H9 (cell line): ENCODE data around the gene KCTD2. TPM values are rescaled to one million over a fixed set of nuclear protein-coding genes. Genes with fewer than 3 reads are reported as not detected.

Experiments
- DNase-seq: peaks from one replicate; pipeline ENCODE4 v3.0.0-alpha.2; 2017
- H2AFZ ChIP-seq: one replicate; pipeline ENCODE4 v1.6.1; 2013; ENCODE audit warnings: mild to moderate bottlenecking, low read length, control low read depth, moderate library complexity
- H2AK5ac ChIP-seq: 2 replicates; pipeline ENCODE4 v1.6.1; 2013; ENCODE audit warnings: low read length, control low read depth, mixed read lengths; ENCODE audit not compliant: insufficient read length
- H2BK120ac ChIP-seq: one replicate; pipeline ENCODE4 v1.6.1; 2013; ENCODE audit warnings: low read depth, mild to moderate bottlenecking, low read length, control low read depth, inconsistent platforms; ENCODE audit not compliant: poor library complexity, severe bottlenecking
- H2BK12ac ChIP-seq: 2 replicates; pipeline ENCODE4 v1.6.1; 2013; ENCODE audit warnings: low read length, control low read depth, mixed read lengths, low read depth; ENCODE audit not compliant: insufficient read length
- H2BK15ac ChIP-seq: 2 replicates; pipeline ENCODE4 v1.6.1; 2013; ENCODE audit warnings: low read depth, low read length, control low read depth
- H2BK20ac ChIP-seq: one replicate; pipeline ENCODE4 v1.6.1; 2013; ENCODE audit warnings: low read depth, mild to moderate bottlenecking, low read length, control low read depth, inconsistent platforms; ENCODE audit not compliant: poor library complexity, severe bottlenecking
- H2BK5ac ChIP-seq: 2 replicates; pipeline ENCODE4 v1.6.1; 2013; ENCODE audit warnings: low read length, control low read depth, mixed read lengths; ENCODE audit not compliant: insufficient read length
- H3K14ac ChIP-seq: 2 replicates; pipeline ENCODE4 v1.6.1; 2013; ENCODE audit warnings: low read length, control low read depth; ENCODE audit not compliant: insufficient read depth
- H3K18ac ChIP-seq: 2 replicates; pipeline ENCODE4 v1.6.1; 2013; ENCODE audit warnings: low read depth, mild to moderate bottlenecking, mixed read lengths, low read length, control low read depth; ENCODE audit not compliant: insufficient read length
- H3K23ac ChIP-seq: 2 replicates; pipeline ENCODE4 v1.6.1; 2013; ENCODE audit warnings: low read length, control low read depth, mixed read lengths, low read depth; ENCODE audit not compliant: insufficient read length
- H3K23me2 ChIP-seq: 2 replicates; pipeline ENCODE4 v1.6.1; 2013; ENCODE audit warnings: low read depth, mild to moderate bottlenecking, mixed read lengths, low read length, control low read depth; ENCODE audit not compliant: insufficient read length, poor library complexity, severe bottlenecking
- H3K27ac ChIP-seq: 2 replicates; pipeline ENCODE4 v1.5.1; 2013; ENCODE audit warnings: low read length, control low read depth, mixed read lengths, low read depth; ENCODE audit not compliant: insufficient read length
- H3K27me3 ChIP-seq: 2 replicates; pipeline ENCODE4 v1.6.1; 2013; ENCODE audit warnings: low read length, control low read depth, inconsistent platforms; ENCODE audit not compliant: insufficient read depth
- H3K4ac ChIP-seq: 2 replicates; pipeline ENCODE4 v1.6.1; 2013; ENCODE audit warnings: low read depth, mild to moderate bottlenecking, control low read depth, inconsistent platforms, low read length, moderate library complexity
- H3K4me1 ChIP-seq: 2 replicates; pipeline ENCODE4 v1.6.1; 2013; ENCODE audit warnings: low read length, control low read depth, inconsistent platforms; ENCODE audit not compliant: insufficient read depth
- H3K4me2 ChIP-seq: 2 replicates; pipeline ENCODE4 v1.6.1; 2013; ENCODE audit warnings: low read length, control low read depth, mixed read lengths; ENCODE audit not compliant: insufficient read length, insufficient read depth
- H3K56ac ChIP-seq: 2 replicates; pipeline ENCODE4 v1.6.1; 2013; ENCODE audit warnings: low read depth, mild to moderate bottlenecking, mixed read lengths, low read length, control low read depth; ENCODE audit not compliant: insufficient read length
- H3K79me1 ChIP-seq: 2 replicates; pipeline ENCODE4 v1.6.1; 2013; ENCODE audit warnings: low read depth, mild to moderate bottlenecking, moderate library complexity, low read length, control low read depth, inconsistent platforms; ENCODE audit not compliant: insufficient read depth, poor library complexity, severe bottlenecking
- H3K79me2 ChIP-seq: 2 replicates; pipeline ENCODE4 v1.6.1; 2013; ENCODE audit warnings: low read length, control low read depth, inconsistent platforms; ENCODE audit not compliant: insufficient read depth
- H3K9ac ChIP-seq: 2 replicates; pipeline ENCODE4 v1.6.1; 2013; ENCODE audit warnings: low read length, control low read depth, mixed read lengths; ENCODE audit not compliant: insufficient read length; ENCODE audit errors: extremely low read depth
- H3K9me3 ChIP-seq: one replicate; pipeline ENCODE4 v1.6.1; 2013; ENCODE audit warnings: low read depth, low read length, inconsistent platforms; ENCODE audit not compliant: control insufficient read depth
- H3T11ph ChIP-seq: one replicate; pipeline ENCODE4 v1.6.1; 2013; ENCODE audit warnings: mild to moderate bottlenecking, low read length, control low read depth, inconsistent platforms
- H4K20me1 ChIP-seq: one replicate; pipeline ENCODE4 v1.6.1; 2013; ENCODE audit not compliant: control insufficient read depth, insufficient read length, insufficient read depth
- H4K5ac ChIP-seq: 2 replicates; pipeline ENCODE4 v1.6.1; 2013; ENCODE audit warnings: low read depth, mild to moderate bottlenecking, mixed read lengths, low read length, control low read depth; ENCODE audit not compliant: insufficient read length
- H4K8ac ChIP-seq: replicated peaks from 2 replicates; pipeline ENCODE4 v1.6.1; 2013; ENCODE audit warnings: low read length, control low read depth, mixed read lengths, low read depth; ENCODE audit not compliant: insufficient read length
- H4K91ac ChIP-seq: 2 replicates; pipeline ENCODE4 v1.6.1; 2013; ENCODE audit warnings: low read depth, mild to moderate bottlenecking, moderate library complexity, mixed read lengths, low read length, control low read depth; ENCODE audit not compliant: insufficient read length
- H3K27ac Mint-ChIP-seq, 3 experiments: 2 replicates in 2 of 3; 3 replicates in 1 of 3; pipeline ENCODE4 v1.8.0; 2020 to 2021; ENCODE audit warnings: mixed read lengths in 3 of 3, mild to moderate bottlenecking in 1 of 3, moderate library complexity in 1 of 3
- H3K27me3 Mint-ChIP-seq: 2 replicates; pipeline ENCODE4 v1.8.0; 2021; ENCODE audit warnings: low read depth, mild to moderate bottlenecking, moderate library complexity, mixed read lengths
- H3K36me3 Mint-ChIP-seq, 3 experiments: 2 replicates in 2 of 3; 3 replicates in 1 of 3; pipeline ENCODE4 v1.8.0; 2020 to 2021; ENCODE audit warnings: low read depth in 3 of 3, mixed read lengths in 3 of 3; ENCODE audit not compliant: insufficient read depth in 1 of 3
- H3K4me1 Mint-ChIP-seq, 2 experiments: 2 replicates each; pipeline ENCODE4 v1.8.0; 2020; ENCODE audit warnings: mixed read lengths in 2 of 2
- H3K4me3 Mint-ChIP-seq, 2 experiments: 2 replicates in 1 of 2; 3 replicates in 1 of 2; pipeline ENCODE4 v1.8.0; 2020 to 2021; ENCODE audit warnings: mild to moderate bottlenecking in 2 of 2, mixed read lengths in 2 of 2, moderate library complexity in 1 of 2
- H3K9me3 Mint-ChIP-seq, 2 experiments: 2 replicates in 1 of 2; 3 replicates in 1 of 2; pipeline ENCODE4 v1.8.0; 2020; ENCODE audit warnings: mild to moderate bottlenecking in 2 of 2, mixed read lengths in 2 of 2, moderate library complexity in 1 of 2
- WGBS: extraction: QIAGEN DNeasy Blood & Tissue Kit; methylation state at CpG from one replicate; pipeline ENCODE4 v1.1.7; 2013; ENCODE audit warnings: missing lambda C conversion rate, low lambda C conversion rate, mixed read lengths; ENCODE audit not compliant: insufficient read length; ENCODE audit errors: extremely low coverage; 5-methylcytosine and 5-hydroxymethylcytosine counted together
- total RNA-seq: library from RNA; stranded (reverse); gene quantifications from 2 replicates; pipeline ENCODE4 v1.2.1, GENCODE V29; 2021
- TF ChIP-seq, protein P1 (sequence below): fragments of 200-600 bp; sonication (generic); conservative IDR thresholded peaks from 3 replicates; pipeline ENCODE4 v1.8.0; 2021; ENCODE audit warnings: antibody characterized with exemption, mild to moderate bottlenecking

Gene KCTD2
- total RNA-seq, 1 experiment from 2014 or later: 40.1 TPM

DNA sequence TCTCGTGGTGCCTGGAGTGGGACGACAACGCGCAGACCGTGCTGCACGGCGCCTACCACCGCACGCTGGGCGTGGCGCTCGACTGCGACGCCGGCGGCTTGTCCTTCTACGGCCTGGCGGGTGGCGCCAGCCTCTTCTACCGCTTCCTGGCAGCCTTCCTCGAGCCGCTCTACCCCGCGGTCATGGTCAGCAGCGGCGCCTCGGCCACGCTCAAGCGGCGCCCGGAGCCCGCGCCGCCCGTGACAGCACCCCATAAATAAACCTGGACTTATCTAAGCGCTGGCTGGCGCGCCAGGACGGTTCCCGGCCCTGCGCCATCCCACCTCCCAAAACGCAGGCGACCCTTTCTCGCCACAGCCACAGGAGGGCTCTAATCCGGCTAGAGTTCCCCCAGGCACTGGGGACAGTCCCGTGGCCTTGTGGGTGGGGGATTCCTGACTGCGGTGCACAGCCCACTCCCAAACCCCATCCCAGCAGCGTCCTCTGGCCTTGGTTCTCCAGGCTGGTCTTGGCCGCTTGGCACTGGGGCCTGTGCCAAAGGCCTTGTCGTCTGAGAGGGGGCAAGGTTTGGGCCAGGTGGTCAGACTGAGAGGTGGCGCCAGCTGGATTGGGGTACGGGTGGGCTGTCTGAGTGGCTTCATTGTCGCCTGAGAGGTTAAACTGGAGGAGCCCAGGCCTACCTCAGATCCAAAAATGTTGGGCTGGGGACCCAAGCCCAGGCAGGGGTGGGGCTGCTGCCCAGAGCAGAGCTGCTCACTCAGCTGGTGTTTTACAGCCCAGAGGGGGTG lies 30.7 kb downstream of the KCTD2 start:
- no peak overlapping the region for H4K5ac ChIP-seq
- H3K23ac ChIP-seq: no peak overlapping the region
- H2AK5ac ChIP-seq: no peak overlapping the region
- no peaks in the 10 kb centered on the region for H3K23me2 ChIP-seq
- H2BK12ac ChIP-seq: no peak overlapping the region
- H2BK15ac ChIP-seq: no peak overlapping the region
- no peak overlapping the region for H3K18ac ChIP-seq
- no peak overlapping the region for H3K56ac ChIP-seq
- no peak overlapping the region for H2BK120ac ChIP-seq
- H3K27me3 ChIP-seq: no peaks in the 10 kb centered on the region
- no peak overlapping the region for H3T11ph ChIP-seq
- H3K79me1 ChIP-seq: no peaks in the 10 kb centered on the region
- H2AFZ ChIP-seq: no peak overlapping the region
- H3K4me3 Mint-ChIP-seq: no peak overlapping the region
- H2BK5ac ChIP-seq: no peak overlapping the region
- TF ChIP-seq, protein P1, sequence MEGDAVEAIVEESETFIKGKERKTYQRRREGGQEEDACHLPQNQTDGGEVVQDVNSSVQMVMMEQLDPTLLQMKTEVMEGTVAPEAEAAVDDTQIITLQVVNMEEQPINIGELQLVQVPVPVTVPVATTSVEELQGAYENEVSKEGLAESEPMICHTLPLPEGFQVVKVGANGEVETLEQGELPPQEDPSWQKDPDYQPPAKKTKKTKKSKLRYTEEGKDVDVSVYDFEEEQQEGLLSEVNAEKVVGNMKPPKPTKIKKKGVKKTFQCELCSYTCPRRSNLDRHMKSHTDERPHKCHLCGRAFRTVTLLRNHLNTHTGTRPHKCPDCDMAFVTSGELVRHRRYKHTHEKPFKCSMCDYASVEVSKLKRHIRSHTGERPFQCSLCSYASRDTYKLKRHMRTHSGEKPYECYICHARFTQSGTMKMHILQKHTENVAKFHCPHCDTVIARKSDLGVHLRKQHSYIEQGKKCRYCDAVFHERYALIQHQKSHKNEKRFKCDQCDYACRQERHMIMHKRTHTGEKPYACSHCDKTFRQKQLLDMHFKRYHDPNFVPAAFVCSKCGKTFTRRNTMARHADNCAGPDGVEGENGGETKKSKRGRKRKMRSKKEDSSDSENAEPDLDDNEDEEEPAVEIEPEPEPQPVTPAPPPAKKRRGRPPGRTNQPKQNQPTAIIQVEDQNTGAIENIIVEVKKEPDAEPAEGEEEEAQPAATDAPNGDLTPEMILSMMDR: no peak
- H3K4me1 ChIP-seq: peaks cover 6% of the 10 kb centered on the region; the same call in 1 of the 2 replicates
- no peaks in the 10 kb centered on the region for H3K9me3 ChIP-seq
- H3K27ac Mint-ChIP-seq: peak overlapping the region in 1 of 3 experiments; percentile 64; a peak in 1 of 7 replicates
- H2BK20ac ChIP-seq: no peak overlapping the region
- H3K9me3 Mint-ChIP-seq: no peaks in the 10 kb centered on the region; a peak in 1 of 5 replicates
- H3K79me2 ChIP-seq: no peaks in the 10 kb centered on the region
- H3K36me3 Mint-ChIP-seq: no peaks in the 10 kb centered on the region
- no CpG with 5 or more reads among the region's 53 CpGs for WGBS
- H4K20me1 ChIP-seq: no peaks in the 10 kb centered on the region
- H3K14ac ChIP-seq: no peak overlapping the region
- H3K27ac ChIP-seq: no peak overlapping the region
- no peak overlapping the region for H3K4ac ChIP-seq
- no peak overlapping the region for H3K9ac ChIP-seq
- H4K91ac ChIP-seq: no peak overlapping the region
- H3K27me3 Mint-ChIP-seq: no peaks in the 10 kb centered on the region; the same call in 1 of the 2 replicates
- H4K8ac ChIP-seq: no peak overlapping the region
- peak; percentile 68 for DNase-seq
- peaks cover 28 to 31% of the 10 kb centered on the region in 2 experiments for H3K4me1 Mint-ChIP-seq
- no peak overlapping the region for H3K4me2 ChIP-seq
